ENCODE results near the gene SHF. TPM values are rescaled to one million over a fixed set of nuclear protein-coding genes. Genes with fewer than 3 reads are reported as not detected.

The SHF gene
- total RNA-seq, 1 donor from 2014 or later: 7.1 TPM

DNA sequence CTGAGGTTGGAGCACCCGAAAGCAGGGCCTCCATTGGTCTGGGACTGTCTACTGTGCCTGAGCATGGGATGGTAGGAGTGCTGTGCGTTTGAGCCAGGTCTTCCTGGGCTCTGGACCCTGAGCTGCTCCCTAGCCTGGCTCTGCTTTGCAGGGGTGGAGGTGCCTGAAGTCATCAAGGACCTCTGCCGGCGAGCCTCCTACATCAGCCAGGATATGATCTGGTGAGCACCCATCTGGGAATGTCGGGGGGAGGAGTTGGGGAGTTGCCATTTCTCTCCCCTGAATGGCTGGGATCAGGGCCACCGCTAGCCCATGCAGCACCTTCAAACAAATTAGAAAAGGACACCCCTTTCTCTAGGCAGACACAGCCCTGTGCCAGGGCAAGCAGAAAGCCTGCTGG lies 37.3 kb downstream of the SHF start:
- intact Hi-C loops (cut with DNase I): no loop called here
- H3K27me3 ChIP-seq: no peaks in the 10 kb centered on the region
- DNase-seq: no peak
- no peak for ATAC-seq
- H3K4me3 ChIP-seq: no peak overlapping the region
- peaks cover 7% of the 10 kb centered on the region for H3K4me1 ChIP-seq
- TF ChIP-seq CTCF (IDR thresholded peaks at IDR 0.05): no peak
- peaks cover 44% of the 10 kb centered on the region for H3K36me3 ChIP-seq
- H3K9me3 ChIP-seq: no peaks in the 10 kb centered on the region
- H3K27ac ChIP-seq: no peak overlapping the region

DNA sequence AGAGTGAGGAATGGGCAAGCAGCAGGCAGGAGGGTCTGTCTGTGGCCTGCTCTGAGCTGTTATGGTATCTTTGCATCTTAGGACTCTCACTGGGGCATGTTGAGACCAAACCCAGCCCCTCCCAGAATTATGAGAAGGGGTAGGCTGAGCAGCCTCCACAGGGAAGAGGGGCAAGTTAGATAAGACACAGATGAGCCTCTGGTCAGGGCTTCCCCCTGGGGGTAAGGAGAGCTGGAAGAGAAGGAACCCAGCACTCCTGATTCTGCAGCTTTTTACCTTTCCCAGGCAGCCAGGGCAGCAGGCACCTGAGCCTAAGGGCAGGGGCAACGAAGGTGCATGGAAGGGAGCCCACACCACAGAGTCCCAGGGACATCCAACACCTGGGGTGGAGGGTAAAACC lies 38.7 kb downstream of the SHF start:
- ATAC-seq: no peak
- Histone ChIP-seq H3K4me1 (peaks cover 7% of the 10 kb centered on the region), H3K27ac (no peak overlapping the region), H3K36me3 (peaks cover 36% of the 10 kb centered on the region), H3K27me3 (no peaks in the 10 kb centered on the region), H3K9me3 (no peaks in the 10 kb centered on the region), H3K4me3 (no peak overlapping the region)
- TF ChIP-seq CTCF (IDR thresholded peaks at IDR 0.05): no peak
- intact Hi-C loops (cut with DNase I): no loop called here
- DNase-seq: peak; percentile 31

DNA sequence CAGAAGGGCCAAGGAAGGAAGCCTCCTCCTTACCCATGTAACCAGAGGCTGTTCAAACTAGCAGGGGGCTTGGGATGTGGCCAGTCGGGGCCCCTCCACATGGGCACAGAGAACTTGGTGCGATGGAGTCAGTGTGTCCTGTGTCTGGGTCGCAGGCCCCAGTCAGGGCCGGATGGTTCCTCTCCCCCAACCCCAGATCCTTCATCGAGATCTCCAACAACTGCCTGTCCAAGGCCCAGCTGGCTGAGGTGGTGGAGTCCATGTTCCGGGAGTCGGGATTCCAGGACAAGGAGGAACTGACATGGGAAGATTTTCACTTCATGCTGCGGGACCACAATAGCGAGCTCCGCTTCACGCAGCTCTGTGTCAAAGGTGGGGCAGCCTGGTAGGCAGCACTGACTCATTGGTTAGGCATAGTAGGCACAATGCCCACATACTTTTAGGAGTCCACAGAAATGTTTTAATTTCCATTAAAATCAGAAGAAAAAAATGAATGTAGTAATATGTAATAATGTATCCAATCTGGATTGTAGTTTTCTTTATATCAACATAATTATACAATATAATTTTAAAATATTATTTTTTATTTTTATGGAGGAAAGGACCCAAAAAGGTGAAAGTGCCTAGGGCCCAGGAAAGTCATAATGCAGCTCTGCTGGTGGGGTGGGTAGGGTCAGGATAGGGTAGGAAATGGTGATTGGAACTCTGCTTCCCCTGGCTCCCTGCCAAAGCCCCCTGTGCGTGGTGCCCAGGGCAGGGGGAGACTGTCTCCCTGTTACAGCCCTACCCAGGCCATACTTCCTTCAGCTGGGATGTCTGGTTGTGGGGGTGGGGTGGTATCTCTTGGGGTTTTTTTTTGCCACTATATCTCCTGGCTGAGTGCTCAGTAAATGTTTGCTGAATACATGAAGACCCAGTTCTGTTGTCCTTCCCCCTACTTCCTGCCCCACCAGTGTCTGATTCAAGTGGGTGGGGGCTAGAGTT lies 39.4 kb downstream of the SHF start:
- H3K4me1 ChIP-seq: peaks cover 7% of the 10 kb centered on the region
- ATAC-seq (no peak), DNase-seq (peak; percentile 53)
- H3K9me3 ChIP-seq: no peaks in the 10 kb centered on the region
- no peak overlapping the region for H3K27ac ChIP-seq
- intact Hi-C loops (cut with DNase I): no loop called here
- H3K27me3 ChIP-seq: no peaks in the 10 kb centered on the region
- TF ChIP-seq CTCF (IDR thresholded peaks at IDR 0.05): no peak
- H3K4me3 ChIP-seq: no peak overlapping the region
- peaks cover 41% of the 10 kb centered on the region for H3K36me3 ChIP-seq

DNA sequence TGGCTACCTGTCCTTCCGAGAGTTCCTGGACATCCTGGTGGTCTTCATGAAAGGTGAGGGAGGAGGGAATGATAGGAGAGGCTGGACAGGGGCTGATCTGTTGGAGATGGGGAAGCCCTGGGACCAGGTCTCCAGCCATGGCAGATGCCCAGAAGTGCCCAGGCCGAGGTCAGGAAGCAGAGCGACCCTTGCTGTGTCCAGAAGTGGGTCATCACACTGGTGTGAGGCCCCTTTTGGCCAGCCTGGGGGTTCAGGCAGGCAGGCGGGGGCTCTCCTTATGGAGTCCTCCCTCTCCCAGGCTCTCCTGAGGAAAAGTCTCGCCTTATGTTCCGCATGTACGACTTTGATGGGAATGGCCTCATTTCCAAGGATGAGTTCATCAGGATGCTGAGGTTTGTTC lies 40.2 kb downstream of the SHF start:
- DNase-seq (peak; percentile 53), ATAC-seq (no peak)
- H3K4me3 ChIP-seq: no peak overlapping the region
- no peak for TF ChIP-seq CTCF (IDR thresholded peaks at IDR 0.05)
- no peaks in the 10 kb centered on the region for H3K27me3 ChIP-seq
- H3K27ac ChIP-seq: no peak overlapping the region
- peaks cover 7% of the 10 kb centered on the region for H3K4me1 ChIP-seq
- H3K9me3 ChIP-seq: no peaks in the 10 kb centered on the region
- intact Hi-C loops (cut with DNase I): no loop called here
- H3K36me3 ChIP-seq: peaks cover 41% of the 10 kb centered on the region

- ATAC-seq: peak; percentile 73
- Histone ChIP-seq H3K27me3 (no peaks in the 10 kb centered on the region), H3K27ac (no peak overlapping the region), H3K4me1 (peaks cover 7% of the 10 kb centered on the region), H3K36me3 (peaks cover 30% of the 10 kb centered on the region), H3K9me3 (no peaks in the 10 kb centered on the region), H3K4me3 (no peak overlapping the region)
- DNase-seq: peak; percentile 38
- intact Hi-C loops (cut with DNase I): no loop called here
- TF ChIP-seq CTCF (IDR thresholded peaks at IDR 0.05): no peak
These were observed 41.4 kb downstream of the SHF start for GRCh38 chr15:45146405-45146804.

All from upper lobe of right lung (tissue), 1 donor.